ENCODE measurements around the gene IMPG2.

The IMPG2 gene

DNA sequence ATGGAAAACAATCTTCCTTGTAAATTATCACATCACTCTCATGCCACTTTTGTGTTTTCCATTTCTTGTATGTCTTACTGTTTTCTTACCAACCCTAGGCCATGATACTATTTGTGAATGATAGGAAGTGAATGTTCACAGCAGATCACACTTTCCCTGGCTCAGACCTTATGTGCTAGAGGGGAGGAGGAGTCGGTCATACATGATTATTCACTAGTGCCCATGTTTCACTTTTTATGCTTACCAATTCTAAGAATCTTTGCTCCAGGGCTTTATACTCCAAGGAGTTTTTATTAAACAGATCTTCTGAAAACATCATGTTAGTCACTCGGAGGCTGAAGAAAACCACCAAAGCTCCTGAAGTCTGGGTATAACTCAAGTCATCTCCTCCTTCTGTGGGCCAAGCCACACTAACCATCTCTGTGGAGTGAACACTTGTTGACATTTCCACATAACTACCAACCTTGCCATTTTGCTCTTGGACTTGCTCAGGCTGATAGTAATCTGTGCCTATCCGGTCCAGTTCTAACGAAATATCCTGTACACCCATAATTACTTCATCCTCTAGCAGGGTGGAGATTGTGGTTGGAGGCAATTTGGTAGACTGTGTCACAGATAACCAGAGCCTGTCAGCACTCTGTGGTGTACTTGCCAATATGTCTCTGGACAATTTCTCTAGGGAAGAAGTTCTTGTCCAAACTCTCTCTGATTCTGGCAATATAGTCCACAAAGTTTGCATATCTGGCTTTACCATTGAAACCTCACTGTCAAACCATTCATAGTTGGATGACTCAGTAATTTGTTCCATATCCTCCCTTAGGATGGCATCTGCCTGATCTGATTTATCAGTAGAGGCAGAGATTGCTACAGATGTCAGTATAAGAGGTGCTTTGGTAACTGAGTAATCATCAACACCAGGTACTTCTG, 76.8 kb downstream of the IMPG2 start:
- no peak for DNase-seq
- Histone ChIP-seq H4K20me1 (ENCODE audit: insufficient read depth, low read length) (no peaks in the 10 kb centered on the region), H3K27ac (ENCODE audit: low read length) (no peak overlapping the region), H3K27me3 (ENCODE audit: insufficient read depth, low read length, poor library complexity) (no peaks in the 10 kb centered on the region), H3K36me3 (ENCODE audit: insufficient read depth, low read length) (no peaks in the 10 kb centered on the region), H3K9me3 (ENCODE audit: insufficient read depth, low read length, severe bottlenecking) (no peaks in the 10 kb centered on the region), H3K4me1 (ENCODE audit: insufficient read depth, low read length) (no peaks in the 10 kb centered on the region), H3K9ac (ENCODE audit: low read depth, low read length) (no peak overlapping the region), H2AFZ (ENCODE audit: low read depth, low read length) (no peak overlapping the region), H3K4me3 (ENCODE audit: low read depth in 1 of 2, low read length in 2 of 2) (no peak overlapping the region), H3K4me2 (ENCODE audit: insufficient read depth, low read length) (no peak overlapping the region), H3K79me2 (ENCODE audit: insufficient read depth, low read length) (no peaks in the 10 kb centered on the region)
- no peak for ATAC-seq (ENCODE audit: insufficient read depth, low read depth)
- TF ChIP-seq, protein P1, sequence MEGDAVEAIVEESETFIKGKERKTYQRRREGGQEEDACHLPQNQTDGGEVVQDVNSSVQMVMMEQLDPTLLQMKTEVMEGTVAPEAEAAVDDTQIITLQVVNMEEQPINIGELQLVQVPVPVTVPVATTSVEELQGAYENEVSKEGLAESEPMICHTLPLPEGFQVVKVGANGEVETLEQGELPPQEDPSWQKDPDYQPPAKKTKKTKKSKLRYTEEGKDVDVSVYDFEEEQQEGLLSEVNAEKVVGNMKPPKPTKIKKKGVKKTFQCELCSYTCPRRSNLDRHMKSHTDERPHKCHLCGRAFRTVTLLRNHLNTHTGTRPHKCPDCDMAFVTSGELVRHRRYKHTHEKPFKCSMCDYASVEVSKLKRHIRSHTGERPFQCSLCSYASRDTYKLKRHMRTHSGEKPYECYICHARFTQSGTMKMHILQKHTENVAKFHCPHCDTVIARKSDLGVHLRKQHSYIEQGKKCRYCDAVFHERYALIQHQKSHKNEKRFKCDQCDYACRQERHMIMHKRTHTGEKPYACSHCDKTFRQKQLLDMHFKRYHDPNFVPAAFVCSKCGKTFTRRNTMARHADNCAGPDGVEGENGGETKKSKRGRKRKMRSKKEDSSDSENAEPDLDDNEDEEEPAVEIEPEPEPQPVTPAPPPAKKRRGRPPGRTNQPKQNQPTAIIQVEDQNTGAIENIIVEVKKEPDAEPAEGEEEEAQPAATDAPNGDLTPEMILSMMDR (IDR thresholded peaks at IDR 0.05; ENCODE audit: borderline replicate concordance, extremely low read depth, low read length, poor library complexity, severe bottlenecking) = no peak
- no peak for TF ChIP-seq EZH2 (IDR thresholded peaks at IDR 0.05; ENCODE audit: borderline replicate concordance, low read depth, low read length, severe bottlenecking)

DNA sequence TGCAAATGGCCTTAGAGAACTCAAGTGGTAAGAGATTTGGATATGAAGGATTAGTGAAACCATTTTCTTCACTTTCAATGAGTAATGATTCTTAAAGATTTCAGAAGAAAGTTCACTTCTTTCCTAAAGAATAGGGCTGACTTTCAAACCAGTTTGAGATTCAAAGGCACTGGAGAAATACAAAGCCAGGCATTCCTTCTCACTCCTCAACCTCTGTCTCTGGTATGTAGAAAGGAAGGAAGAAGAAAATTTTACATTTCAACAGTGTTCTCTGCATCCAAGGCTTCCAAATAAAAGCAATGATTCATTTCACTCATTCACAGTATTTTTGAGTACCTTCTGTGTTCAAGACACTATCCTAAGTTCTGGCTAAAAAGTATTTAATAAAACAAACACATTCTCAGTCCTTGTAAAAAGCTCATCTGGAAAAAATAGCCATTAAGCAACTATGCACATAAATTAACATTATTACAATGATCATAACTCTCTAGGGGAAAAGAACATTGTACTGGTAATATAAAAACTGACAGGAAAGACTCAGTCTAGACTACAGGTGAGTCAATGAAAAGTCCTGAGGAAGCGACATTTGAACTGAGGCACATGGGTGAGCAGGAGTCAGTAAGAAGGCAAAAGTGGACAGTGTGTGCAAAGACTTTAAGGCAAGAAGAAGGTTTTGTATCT, 79.5 kb downstream of the IMPG2 start:
- Histone ChIP-seq H3K27me3 (ENCODE audit: insufficient read depth, low read length, poor library complexity) (no peaks in the 10 kb centered on the region), H3K27ac (ENCODE audit: low read length) (no peak overlapping the region), H2AFZ (ENCODE audit: low read depth, low read length) (no peak overlapping the region), H3K36me3 (ENCODE audit: insufficient read depth, low read length) (no peaks in the 10 kb centered on the region), H3K4me1 (ENCODE audit: insufficient read depth, low read length) (no peaks in the 10 kb centered on the region), H3K79me2 (ENCODE audit: insufficient read depth, low read length) (no peaks in the 10 kb centered on the region), H4K20me1 (ENCODE audit: insufficient read depth, low read length) (no peaks in the 10 kb centered on the region), H3K9ac (ENCODE audit: low read depth, low read length) (no peak overlapping the region), H3K4me3 (ENCODE audit: low read depth in 1 of 2, low read length in 2 of 2) (no peak overlapping the region), H3K9me3 (ENCODE audit: insufficient read depth, low read length, severe bottlenecking) (no peaks in the 10 kb centered on the region), H3K4me2 (ENCODE audit: insufficient read depth, low read length) (no peak overlapping the region)
- TF ChIP-seq, protein P1 (IDR thresholded peaks at IDR 0.05; ENCODE audit: borderline replicate concordance, extremely low read depth, low read length, poor library complexity, severe bottlenecking) = no peak
- no peak for TF ChIP-seq EZH2 (IDR thresholded peaks at IDR 0.05; ENCODE audit: borderline replicate concordance, low read depth, low read length, severe bottlenecking)
- ATAC-seq (ENCODE audit: insufficient read depth, low read depth) (no peak), DNase-seq (no peak)

DNA sequence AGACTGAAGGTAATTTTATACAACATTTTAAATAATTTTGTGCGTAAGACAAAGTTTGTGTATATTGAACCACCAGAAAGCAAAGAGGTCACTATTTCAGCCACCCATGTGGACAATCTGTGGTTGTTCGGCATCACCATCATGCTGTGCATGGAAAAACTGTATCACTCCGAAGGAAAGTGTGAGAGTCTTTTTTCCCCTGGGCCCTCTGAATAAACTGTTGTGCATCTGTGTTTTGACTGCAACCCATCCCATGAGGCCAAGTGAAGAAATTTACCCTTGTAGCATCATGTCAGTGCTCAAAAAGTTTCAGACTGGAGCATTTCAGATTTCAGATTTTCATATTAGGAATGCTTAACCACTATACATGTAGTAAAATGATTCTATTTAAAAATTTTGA, 85.3 kb downstream of the IMPG2 start:
- DNase-seq = no peak
- no peaks in the 10 kb centered on the region for H3K9me3 ChIP-seq (ENCODE audit: insufficient read depth, low read length, severe bottlenecking)
- H3K4me3 ChIP-seq (ENCODE audit: low read depth in 1 of 2, low read length in 2 of 2) = no peak overlapping the region
- H3K27ac ChIP-seq (ENCODE audit: low read length) = no peak overlapping the region
- no peaks in the 10 kb centered on the region for H3K79me2 ChIP-seq (ENCODE audit: insufficient read depth, low read length)
- no peak for ATAC-seq (ENCODE audit: insufficient read depth, low read depth)
- TF ChIP-seq, protein P1 (IDR thresholded peaks at IDR 0.05; ENCODE audit: borderline replicate concordance, extremely low read depth, low read length, poor library complexity, severe bottlenecking) = no peak
- TF ChIP-seq EZH2 (IDR thresholded peaks at IDR 0.05; ENCODE audit: borderline replicate concordance, low read depth, low read length, severe bottlenecking) = no peak
- H4K20me1 ChIP-seq (ENCODE audit: insufficient read depth, low read length) = no peaks in the 10 kb centered on the region
- H3K4me1 ChIP-seq (ENCODE audit: insufficient read depth, low read length) = no peaks in the 10 kb centered on the region
- no peak overlapping the region for H3K4me2 ChIP-seq (ENCODE audit: insufficient read depth, low read length)
- H3K36me3 ChIP-seq (ENCODE audit: insufficient read depth, low read length) = no peaks in the 10 kb centered on the region
- H3K9ac ChIP-seq (ENCODE audit: low read depth, low read length) = no peak overlapping the region
- no peak overlapping the region for H2AFZ ChIP-seq (ENCODE audit: low read depth, low read length)
- no peaks in the 10 kb centered on the region for H3K27me3 ChIP-seq (ENCODE audit: insufficient read depth, low read length, poor library complexity)

Data from DND-41 (cell line).